Colonic mucosa (tissue), 4 donors: ENCODE results near the gene FBXO21. TPM values are rescaled to one million over a fixed set of nuclear protein-coding genes. Genes with fewer than 3 reads are reported as not detected.

Experiments
- DNase-seq: peaks from one replicate; pipeline ENCODE4 v3.0.0-alpha.2; 2020
- H3K27ac ChIP-seq: fragments of 200-600 bp; one replicate; pipeline ENCODE4 v1.8.0; 2021
- H3K27me3 ChIP-seq: fragments of 200-600 bp; one replicate; pipeline ENCODE4 v1.8.0; 2021
- H3K36me3 ChIP-seq: fragments of 200-600 bp; one replicate; pipeline ENCODE4 v1.8.0; 2021
- H3K4me1 ChIP-seq: fragments of 200-600 bp; one replicate; pipeline ENCODE4 v1.8.0; 2021; ENCODE audit warnings: mild to moderate bottlenecking
- H3K4me3 ChIP-seq: fragments of 200-600 bp; one replicate; pipeline ENCODE4 v1.8.0; 2021
- H3K9ac ChIP-seq, 2 donors: one replicate each; pipeline ENCODE4 v1.7.0; 2013; ENCODE audit warnings: control low read depth in 2 of 2, low read depth in 2 of 2, low read length in 2 of 2
- H3K9me3 ChIP-seq: fragments of 200-600 bp; one replicate; pipeline ENCODE4 v1.8.0; 2021
- intact Hi-C: fragments of 100-400 bp; cut with DNase I; formaldehyde crosslinking; loops from one replicate; pipeline ENCODE4 v1.14.1; 2022
- total RNA-seq, 2 donors: library from RNA; stranded (reverse); fragmentation: NEBNext Ultra II Directional in 1 of 2; extraction: Animal tissue kit (Norgen Biotek cat#: 25700) in 1 of 2; gene quantifications; one replicate each; pipeline ENCODE4 v1.2.1, GENCODE V29; 2021
- TF ChIP-seq, protein P1 (sequence below): fragments of 200-600 bp; IDR thresholded peaks from one replicate; pipeline ENCODE4 v1.8.0; 2022; ENCODE audit warnings: antibody characterized with exemption, mild to moderate bottlenecking
- donor health status: healthy.
- donor health status: DM: no; HTN: no; CAD: no.
- donor health status: DM: no; HTN: no; CAD: no.

FBXO21 gene
- total RNA-seq, 2 donors from 2014 or later, result 34.5 to 34.7 TPM

DNA sequence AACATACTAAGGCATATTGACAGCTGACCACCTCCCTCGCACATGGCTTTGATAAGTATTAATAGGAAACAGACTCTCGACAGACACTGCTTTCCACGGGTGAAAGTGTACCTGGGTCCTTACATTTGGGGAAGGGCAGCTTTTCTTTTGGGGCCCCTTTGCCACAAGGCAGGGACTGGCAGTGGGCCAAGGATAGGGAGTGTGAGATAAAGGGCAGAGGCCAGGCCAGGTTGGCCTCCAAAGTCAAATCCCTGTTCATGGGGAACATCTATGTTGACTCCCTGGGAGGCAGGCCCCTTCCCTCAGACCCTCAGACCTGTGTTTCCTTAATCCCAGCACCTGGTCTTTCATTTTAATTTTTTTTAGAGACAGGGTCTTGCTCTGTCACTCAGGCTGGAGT is 19.4 kb upstream of the FBXO21 start:
- H3K27me3 ChIP-seq, result no peaks in the 10 kb centered on the region
- H3K36me3 ChIP-seq, result no peaks in the 10 kb centered on the region
- no peak overlapping the region for H3K4me3 ChIP-seq
- no peaks in the 10 kb centered on the region for H3K9me3 ChIP-seq
- H3K4me1 ChIP-seq, result no peaks in the 10 kb centered on the region
- intact Hi-C loops, result loop anchor here (5.0 kb wide), 1 partner anchor 643 kb away; no protein-coding TSS in a partner anchor
- TF ChIP-seq, protein P1, sequence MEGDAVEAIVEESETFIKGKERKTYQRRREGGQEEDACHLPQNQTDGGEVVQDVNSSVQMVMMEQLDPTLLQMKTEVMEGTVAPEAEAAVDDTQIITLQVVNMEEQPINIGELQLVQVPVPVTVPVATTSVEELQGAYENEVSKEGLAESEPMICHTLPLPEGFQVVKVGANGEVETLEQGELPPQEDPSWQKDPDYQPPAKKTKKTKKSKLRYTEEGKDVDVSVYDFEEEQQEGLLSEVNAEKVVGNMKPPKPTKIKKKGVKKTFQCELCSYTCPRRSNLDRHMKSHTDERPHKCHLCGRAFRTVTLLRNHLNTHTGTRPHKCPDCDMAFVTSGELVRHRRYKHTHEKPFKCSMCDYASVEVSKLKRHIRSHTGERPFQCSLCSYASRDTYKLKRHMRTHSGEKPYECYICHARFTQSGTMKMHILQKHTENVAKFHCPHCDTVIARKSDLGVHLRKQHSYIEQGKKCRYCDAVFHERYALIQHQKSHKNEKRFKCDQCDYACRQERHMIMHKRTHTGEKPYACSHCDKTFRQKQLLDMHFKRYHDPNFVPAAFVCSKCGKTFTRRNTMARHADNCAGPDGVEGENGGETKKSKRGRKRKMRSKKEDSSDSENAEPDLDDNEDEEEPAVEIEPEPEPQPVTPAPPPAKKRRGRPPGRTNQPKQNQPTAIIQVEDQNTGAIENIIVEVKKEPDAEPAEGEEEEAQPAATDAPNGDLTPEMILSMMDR, result no peak
- DNase-seq, result no peak
- H3K9ac ChIP-seq, result no peak overlapping the region
- no peak overlapping the region for H3K27ac ChIP-seq

DNA sequence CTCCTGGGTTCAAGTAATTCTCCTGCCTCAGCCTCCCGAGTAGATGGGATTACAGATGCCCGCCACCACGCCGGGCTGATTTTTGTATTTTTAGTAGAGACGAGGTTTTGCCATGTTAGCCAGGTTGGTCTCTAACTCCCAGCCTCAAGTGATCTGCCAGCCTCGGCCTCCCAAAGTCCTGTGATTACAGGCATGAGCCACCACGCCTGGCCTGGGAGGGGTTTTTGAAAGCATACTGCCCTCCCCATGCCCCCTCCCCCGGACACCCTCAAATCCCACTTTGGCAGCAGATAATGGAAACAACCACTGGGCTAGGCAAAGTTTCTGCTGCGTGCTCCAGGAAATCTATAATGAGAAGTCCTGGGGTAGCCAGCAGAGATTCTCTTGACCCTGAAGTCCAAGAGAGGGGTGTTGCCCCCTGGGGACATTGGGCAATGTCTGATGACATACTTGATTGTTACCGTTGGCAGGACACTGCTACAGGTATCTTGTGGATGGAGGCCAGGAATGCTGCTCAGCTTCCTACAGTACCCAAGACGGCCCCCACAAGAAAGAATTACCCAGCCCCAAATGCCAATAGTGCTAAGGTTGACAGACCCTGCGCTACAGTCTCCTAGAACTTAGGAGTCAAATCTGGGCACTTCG is 18.7 kb upstream of the FBXO21 start:
- Histone ChIP-seq H3K36me3 (no peaks in the 10 kb centered on the region), H3K9me3 (no peaks in the 10 kb centered on the region), H3K4me3 (no peak overlapping the region), H3K9ac (no peak overlapping the region), H3K4me1 (no peaks in the 10 kb centered on the region), H3K27me3 (no peaks in the 10 kb centered on the region), H3K27ac (no peak overlapping the region)
- TF ChIP-seq, protein P1, result no peak
- no peak for DNase-seq
- intact Hi-C loops, result no loop called here

DNA sequence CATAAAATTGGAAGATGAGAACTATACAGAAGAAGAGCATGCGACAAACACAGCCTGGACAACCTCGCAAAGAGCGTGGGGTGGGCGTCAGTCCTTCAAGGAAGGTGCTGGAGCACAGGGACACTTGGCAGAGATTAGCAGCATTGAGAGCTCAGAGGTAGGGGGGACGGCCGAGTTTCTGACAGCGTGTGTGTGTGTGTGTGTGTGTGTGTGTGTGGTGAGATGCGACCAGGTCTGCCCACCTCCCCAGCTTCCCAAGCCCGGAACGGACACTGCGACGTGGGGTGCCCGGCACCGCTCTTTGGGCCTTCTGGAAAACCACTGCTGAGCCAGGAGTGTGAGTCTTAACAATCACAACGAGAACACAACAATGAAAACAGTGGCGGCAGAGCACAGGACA is 17.9 kb upstream of the FBXO21 start:
- intact Hi-C loops, result no loop called here
- H3K9me3 ChIP-seq, result no peaks in the 10 kb centered on the region
- DNase-seq, result no peak

DNA sequence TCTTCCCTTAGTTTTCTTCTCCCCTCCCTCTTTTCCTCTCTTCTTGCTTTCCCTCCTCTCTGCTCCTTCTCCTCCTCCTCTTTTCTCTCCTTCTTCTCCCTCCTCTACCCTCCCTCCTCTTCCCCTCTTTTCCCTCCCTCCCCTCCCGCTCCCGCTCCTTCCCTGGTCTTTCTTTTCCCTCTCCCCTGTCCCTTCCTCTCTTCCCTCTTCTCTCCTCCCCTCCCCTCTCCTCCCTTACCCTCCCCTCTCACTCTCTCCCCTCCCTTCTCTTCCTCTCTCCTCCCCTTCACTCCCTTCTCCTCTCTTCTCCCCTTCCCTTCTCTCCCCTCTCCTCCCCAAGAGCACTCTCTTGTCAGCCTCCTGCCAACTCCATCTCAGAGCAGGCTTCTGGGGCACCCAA is 17.4 kb upstream of the FBXO21 start:
- no peaks in the 10 kb centered on the region for H3K36me3 ChIP-seq
- no peak for DNase-seq
- H3K9me3 ChIP-seq, result no peaks in the 10 kb centered on the region
- no peak overlapping the region for H3K9ac ChIP-seq
- no peaks in the 10 kb centered on the region for H3K27me3 ChIP-seq
- intact Hi-C loops, result no loop called here
- TF ChIP-seq, protein P1, result no peak
- H3K27ac ChIP-seq, result no peak overlapping the region
- H3K4me3 ChIP-seq, result no peak overlapping the region
- no peaks in the 10 kb centered on the region for H3K4me1 ChIP-seq

More for the DNA sequence above, 17.9 kb upstream of the FBXO21 start:
- no peak overlapping the region for H3K9ac ChIP-seq
- H3K27me3 ChIP-seq, result no peaks in the 10 kb centered on the region
- TF ChIP-seq, protein P1, result no peak
- H3K36me3 ChIP-seq, result no peaks in the 10 kb centered on the region
- H3K4me3 ChIP-seq, result no peak overlapping the region
- no peaks in the 10 kb centered on the region for H3K4me1 ChIP-seq
- H3K27ac ChIP-seq, result no peak overlapping the region

DNA sequence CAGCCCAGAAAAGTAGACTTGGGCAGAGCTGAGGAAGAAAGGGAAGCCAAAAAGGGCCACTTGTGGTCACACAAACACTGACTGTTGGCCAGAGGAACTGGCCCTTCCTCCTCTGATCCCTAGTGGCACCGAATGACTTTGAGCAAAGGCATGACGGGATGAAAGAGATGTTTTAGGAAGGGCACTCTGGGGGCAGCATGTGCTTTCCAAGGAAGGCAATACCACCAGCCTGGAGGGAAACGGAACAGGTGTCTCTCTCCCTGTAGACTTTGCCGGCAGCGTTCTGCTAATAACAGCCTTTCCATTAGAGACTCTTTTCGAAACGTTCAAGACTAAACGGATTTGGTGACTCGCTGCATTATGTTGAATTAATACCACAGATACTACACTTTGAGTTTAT is 12.3 kb upstream of the FBXO21 start:
- Histone ChIP-seq H3K9ac (no peak overlapping the region), H3K27ac (no peak overlapping the region), H3K4me1 (no peaks in the 10 kb centered on the region), H3K36me3 (no peaks in the 10 kb centered on the region), H3K27me3 (no peaks in the 10 kb centered on the region), H3K4me3 (no peak overlapping the region), H3K9me3 (no peaks in the 10 kb centered on the region)
- no peak for DNase-seq
- TF ChIP-seq, protein P1, result no peak
- intact Hi-C loops, result no loop called here
